Islet precursor cell (in vitro differentiated cells): Measurements from ENCODE around the gene ERG.

Experiments
- DNase-seq: peaks from one replicate; pipeline ENCODE4 v3.0.0-alpha.2; 2018

Gene ERG

DNA sequence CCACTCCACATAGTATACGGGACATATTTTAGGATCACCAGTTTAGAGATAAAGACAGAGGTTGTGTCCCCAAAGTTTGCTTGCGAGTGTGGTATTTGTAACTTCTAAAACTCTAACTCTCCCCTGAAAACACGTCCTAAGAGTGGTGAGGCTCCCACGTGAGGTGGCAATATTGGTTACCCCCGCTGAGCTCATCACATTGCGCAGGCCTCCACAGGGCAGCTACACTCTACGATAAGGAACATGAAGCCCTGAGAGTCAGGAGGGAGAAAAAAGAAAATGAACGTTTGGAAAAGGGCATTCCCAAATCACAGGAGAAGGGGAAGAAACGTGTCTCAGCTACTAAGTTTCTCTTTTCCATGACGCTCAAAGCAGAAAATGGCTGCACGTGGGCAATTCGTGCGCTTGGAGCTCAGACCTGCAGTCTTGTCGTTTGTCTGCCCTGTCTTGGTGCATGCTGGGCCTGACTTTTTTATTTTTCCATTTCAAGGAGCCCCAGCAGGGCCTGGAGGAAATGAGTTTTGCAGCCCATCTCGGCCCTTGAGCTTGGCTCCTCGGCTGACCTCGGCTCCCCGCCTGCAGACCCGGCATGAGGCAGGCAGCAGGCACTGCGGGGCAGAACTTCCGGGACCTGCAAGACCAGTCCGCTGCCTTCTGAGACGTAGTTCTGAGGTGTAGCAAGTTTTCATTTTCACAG, 25.7 kb downstream of the ERG start:
- no peak for DNase-seq

DNA sequence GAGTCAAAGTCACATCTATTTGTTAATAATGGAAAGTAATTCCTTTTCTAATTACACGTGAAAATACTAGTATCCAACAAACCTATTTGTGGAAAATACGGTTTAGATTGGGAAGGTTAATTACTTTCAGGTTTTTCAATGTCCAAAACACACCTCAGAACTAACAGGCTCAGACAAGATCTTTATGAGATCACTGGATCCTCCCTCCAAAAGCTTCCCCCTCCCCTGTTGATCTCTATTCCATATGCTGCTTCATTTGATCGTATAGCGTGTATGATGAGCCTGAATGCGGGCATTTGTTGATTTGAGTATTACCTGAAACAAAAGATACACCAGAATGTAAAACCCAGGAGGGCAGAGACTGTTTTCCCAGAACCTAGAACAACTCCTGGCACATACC, 26.5 kb downstream of the ERG start:
- no peak for DNase-seq

DNA sequence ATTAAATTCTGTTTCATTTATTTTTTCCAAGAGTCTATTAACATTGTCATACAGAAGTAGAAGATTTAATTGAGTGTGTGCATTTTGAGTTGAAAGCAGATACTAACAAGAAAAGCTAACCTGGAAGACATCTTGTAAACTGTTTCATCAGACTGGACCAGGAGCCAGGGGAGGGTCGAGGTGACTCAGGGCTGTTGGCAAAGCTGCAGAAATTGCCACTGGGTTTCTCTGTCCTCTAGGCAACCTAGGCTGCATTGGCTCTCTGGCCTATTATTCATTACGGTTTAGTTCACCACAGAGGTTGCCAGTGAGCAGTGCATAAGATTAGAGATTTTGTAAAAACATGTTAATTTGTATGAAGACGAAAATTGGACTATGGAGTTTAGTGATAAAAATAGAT, 27.5 kb downstream of the ERG start:
- no peak for DNase-seq

DNA sequence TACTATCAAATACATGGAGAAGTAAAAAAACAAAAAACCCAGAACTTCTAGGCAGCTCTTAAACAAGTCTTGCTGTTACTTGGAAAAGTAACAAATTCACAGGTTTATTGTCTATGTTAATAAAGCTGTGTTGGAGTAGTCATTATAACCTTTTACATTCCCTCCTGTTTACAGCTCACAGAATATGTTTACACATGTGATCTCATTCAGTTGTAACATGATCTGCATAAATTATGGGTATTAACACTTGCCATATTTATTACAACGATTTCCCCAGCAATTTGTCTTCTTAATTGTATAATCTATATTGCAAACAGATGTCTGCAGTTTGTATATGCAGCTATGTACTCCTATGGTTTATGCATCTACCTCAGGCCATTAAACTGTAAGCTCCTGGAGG, 28.6 kb downstream of the ERG start:
- no peak for DNase-seq

DNA sequence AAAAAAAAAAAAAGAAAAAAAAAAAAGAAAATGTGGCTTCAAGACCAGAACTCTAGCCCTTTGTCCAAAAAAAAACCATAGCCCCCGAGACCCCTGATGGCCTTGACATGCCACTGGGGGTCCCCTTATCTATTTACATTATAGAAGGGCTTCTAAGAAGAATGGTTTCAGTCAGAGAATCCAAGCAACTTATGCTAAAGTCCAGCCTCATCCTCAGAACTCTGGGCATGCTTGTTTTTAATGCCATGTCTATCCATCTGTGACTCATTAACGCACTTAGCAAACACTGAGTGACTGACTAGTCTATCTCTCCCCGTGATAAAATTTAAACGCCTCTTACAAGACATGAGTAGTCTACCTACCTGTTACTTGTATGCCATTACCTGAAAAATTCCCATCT, 29.3 kb downstream of the ERG start:
- no peak for DNase-seq

DNA sequence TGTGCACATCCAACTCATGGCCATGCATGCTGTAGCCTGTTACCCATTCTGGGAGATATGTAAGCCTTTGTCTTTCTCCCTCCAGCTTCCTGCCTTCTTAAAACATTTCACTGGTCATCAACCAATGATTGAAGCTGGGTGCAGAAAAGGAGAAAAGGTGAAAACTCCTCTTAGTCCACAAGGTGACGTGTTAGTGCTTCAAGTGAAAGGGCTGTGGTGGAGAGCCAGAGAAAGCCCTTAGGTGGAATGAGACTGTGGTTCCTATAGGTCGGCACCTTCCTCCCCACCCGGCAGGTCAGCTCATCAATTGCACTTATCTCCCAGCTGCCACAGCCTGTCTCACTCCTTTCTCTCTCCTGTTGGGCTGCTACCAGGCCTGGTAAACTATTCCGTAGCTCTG, 30.4 kb downstream of the ERG start:
- DNase-seq, result peak; percentile 74

DNA sequence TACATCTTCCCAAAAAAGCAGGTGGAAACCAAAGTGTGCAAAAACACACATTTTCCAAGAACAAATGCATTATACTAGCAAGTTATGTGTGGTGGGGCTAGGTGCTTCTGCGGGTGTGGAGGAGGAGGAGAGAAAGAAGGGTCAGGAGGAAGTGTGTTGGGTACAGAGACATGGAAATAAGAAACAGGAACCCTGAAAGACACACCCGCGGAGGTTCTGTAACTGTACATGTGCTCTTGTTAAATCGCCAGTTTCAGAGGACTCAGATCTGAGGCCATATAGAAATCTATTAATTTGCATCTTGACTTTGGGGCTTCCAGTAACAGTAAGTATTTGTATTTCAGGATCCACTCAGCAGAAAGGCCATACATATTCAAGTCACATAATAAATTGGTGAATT, 30.9 kb downstream of the ERG start:
- no peak for DNase-seq

DNA sequence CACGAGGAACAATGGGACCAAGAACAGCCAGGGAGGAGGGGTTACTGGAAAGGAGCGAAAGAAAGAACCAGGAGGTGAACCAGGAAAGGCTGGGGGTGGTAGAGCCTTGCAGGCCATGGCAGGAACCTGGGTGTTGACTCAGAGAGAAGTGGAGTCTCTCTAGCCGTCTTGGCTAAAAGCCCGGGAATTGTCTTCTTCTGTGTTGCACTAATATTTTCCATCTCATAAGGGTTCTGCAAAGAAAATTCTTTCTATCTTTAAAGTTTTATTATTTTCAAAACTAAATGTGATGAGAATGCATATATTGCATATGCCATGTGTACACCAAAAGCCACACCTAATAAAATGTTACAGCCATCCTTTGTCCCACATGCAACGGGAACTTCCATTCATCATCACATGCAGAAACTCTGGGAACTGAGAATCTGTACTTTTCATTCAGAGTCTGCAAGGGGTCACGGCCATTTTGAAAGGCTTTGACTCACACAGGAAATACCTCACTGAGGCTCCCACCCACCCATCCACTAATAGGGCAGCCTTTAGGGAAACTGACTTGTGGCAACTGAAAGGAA, 38.0 kb downstream of the ERG start:
- DNase-seq, result no peak

DNA sequence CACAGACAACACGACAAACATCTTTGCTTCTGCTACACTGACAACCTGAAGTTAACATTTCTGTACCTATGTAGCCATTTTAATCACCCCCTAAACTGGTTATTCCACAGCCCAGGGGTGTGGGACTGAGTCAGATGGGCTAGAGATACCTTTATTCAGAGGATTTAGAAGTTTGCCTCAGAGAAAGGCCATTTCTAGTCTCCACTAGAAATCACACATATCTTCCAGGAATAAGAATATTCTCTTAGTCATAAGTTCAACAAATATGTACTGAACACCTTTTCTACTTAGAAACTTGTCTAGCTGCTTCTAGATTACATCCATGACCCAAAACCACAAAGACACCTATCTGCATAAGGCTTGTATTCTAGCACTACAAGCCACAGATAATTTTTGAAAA, 38.8 kb downstream of the ERG start:
- no peak for DNase-seq

DNA sequence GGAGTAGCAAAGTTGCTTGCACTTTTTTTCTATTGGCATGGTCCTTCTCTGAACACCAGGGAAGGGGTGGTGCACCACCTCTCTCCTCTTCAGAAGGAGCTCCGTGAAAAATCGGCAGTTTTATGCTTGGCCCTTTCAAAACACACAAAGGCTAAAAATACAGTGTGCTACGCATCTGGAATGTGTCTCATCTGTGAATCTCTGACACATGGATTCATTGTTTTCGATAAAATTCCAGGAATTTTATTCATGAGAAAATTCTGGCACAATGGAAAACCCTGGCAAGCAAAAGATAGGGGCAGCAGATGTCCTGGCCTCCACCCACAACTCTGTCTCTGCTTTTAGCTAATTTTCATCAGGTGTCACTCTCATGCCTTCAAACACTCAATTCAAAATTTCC, 42.9 kb downstream of the ERG start:
- DNase-seq, result no peak

DNA sequence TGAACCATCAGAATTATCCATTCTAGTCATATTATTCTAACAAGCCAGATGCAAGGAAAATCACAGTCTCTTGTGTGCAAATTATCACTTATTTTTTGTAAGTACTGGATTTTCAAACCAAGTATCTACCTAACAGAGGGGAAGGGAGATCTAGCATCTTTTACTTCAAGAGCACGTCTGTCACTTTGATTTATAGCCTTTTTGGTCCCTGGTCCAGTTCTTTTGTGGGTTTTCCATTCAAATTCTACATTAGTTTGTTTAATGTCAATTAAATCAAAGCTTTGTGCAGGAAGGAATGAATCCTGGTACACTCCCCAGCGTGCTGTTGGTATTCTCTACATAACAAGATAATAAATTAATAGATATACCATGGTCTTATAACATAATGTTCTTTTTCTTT, 43.6 kb downstream of the ERG start:
- no peak for DNase-seq

DNA sequence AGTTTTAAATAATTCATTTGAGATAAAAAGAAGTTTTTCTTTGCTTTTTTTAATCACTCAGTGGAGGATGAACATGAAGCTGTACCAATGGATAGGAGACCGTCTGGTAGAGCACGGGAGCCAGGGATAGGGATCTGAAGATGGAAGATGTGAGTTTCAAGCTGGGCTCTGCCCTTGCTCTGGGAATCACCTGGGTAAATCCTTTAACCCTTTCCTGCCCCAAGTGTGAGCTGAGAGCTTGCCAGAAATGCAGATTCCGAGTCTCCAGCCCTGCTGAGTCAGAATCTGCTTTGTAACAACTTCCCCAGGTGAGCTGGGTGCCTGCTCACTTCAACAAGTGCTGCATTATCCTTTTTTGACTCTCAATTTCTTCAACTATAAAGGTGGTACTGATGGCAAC, 44.1 kb downstream of the ERG start:
- DNase-seq, result no peak

DNA sequence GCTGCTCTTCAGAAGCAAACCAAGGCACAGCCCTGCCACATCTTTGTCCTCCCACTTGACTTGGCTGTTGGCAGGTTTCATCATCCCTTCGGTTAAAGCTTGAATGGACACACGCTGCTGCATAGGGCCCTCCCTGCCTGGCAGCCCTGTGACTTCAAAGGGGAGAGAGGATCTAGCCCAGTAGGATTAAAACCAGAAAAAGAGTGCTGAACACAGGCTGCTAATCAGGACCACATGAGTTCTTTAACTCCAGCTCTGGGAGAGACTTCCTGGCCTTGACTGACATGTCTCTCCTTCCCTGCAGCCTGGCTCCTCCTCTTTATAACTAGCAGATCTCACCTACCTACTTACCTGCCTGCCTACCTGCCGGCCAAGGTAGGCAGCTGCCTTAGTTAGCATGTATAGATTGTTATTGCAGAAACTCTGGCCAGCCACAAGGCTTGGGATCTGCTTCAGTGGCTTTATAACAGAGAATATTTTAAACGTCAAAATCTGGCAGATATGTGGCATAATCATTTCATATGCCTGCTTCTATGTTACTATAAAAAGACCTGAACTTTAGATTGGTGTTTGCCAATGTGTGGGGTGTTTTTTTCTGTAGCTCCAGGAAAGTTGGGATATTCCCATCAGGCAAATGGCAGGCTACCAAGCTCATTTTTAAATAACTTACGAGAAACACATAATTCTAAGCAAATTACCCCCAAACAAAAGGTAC, 49.4 kb downstream of the ERG start:
- peak; percentile 60 for DNase-seq

DNA sequence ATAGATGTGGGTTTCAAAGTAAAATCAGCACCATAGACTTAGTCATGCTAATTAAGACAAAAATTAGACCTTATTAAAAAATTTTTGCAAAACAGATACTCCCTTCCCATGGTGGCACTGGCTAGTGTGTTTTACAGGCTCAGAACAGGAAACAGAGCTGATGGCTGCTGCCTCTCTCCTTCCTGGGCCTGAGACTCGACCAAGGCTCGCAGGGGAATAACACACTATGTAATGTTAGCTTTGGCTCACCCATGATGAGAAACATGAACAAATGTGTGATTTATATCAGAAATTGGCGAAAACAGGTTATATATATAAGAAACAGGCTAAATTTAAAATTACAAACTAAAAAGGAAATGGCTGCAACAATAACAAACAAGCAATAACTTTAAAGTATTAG, 50.7 kb downstream of the ERG start:
- no peak for DNase-seq

DNA sequence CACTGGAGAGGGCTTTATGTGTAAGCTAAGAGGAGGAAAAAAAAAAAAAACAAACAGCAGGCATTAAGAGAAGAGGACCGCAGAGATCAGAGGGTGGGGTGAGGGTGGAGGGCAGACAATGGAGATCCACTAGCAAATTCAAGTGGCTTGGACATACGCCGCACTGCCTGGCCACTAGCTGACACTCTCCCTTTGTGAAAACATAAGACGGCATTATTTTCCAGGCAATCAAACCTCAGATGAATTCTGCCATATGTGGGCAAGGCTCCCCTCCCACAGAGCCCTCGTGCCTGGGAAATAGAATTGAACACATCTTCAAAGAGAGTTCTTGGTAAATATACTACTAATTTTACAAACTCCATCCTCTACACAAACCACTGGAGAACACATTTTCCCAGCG, 53.6 kb downstream of the ERG start:
- DNase-seq, result no peak

DNA sequence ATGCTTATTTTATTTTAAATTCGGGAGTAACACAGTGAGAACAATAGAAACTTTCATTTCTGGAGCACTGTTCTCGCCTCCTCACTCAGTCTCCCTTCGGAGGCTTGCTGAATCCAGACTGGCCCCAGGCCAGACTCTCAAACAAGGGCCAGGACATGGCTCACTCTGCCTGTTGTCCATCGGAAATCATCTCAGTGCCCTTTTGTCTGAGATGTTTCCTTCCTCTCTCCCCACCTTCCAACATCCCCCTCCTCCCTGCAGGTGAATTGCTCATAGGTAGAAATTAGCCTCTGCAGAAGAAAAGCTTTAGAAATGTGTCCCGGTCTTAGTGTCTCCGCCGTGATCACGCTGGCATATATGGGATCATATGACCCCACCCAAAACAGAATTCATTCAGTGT, 55.2 kb downstream of the ERG start:
- peak; percentile 71 for DNase-seq

DNA sequence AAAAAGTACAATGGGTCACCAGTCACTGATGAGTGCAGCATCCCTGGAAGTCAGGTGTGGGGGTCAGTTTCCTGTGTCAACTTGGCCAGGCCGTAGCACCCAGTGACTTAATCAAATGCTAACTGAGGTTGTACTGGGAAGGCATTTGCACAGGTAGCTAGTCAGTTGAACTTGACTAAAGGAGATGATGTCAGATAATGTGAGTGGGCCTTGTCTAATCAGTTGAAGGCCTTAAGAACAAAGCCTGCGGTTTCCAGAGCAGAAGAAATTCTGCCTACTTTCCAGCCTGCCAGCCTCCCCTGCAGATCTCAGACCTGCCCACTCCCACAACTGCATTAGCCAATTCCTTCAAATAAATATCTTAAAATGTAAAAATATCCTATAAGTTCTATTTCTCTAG, 57.1 kb downstream of the ERG start:
- DNase-seq, result no peak

DNA sequence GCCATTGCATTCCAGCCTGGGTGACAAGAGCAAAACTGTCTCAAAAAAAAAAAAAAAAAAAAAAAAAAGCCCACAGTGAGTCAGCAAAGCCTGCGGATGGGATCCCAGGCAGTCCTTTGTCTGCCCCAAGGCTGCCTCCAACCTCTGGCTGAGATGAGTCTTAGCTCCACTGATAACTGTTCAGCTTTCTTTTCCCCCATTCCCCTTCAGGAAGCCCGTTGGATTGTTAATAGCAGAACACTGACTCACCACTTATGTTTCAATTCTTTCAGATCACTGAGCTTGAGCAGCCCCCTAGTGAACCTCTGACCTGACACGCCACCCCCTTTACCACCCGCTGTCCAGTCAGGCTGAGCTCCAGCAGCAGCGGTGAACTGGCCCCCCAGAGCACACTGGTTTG, 57.5 kb downstream of the ERG start:
- DNase-seq, result peak; percentile 93

DNA sequence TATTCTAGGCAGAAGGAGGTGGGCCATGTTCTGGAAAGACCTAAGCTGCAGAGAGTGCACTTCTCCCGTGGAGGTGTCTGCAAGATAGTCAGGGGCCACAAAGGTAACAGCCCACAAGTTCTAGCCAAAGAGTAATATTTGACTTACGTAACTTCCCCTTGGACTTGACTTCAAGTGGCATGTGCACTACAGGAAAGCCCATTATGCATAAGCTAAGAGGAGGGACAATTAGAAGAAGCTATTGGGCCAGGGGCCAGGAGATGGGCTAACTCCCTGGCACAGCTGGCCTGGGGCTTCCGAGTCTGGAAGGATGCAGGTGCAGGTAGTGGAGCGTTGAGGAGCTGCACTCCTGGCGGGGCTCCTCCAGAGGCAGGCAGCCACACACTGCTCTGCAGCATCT, 58.3 kb downstream of the ERG start:
- no peak for DNase-seq

DNA sequence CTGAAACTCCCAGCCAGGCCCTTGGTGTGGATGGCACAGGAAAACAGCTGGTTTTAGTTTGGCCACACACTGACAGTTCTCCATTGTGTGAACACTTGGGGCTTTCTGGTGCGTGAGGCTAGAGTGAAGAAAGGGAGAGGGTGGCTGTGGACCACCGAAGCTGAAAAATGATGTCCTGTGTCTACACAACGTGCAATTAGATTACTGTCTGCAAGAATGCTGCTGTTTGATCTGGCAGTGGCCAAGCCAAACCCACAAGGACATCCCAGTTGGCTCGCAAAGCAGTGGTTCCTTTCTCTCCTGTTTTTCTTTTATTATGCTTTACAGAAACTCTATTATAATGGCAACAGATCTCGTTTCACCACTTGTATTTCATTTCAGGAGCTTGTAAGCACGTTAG, 58.9 kb downstream of the ERG start:
- no peak for DNase-seq

DNA sequence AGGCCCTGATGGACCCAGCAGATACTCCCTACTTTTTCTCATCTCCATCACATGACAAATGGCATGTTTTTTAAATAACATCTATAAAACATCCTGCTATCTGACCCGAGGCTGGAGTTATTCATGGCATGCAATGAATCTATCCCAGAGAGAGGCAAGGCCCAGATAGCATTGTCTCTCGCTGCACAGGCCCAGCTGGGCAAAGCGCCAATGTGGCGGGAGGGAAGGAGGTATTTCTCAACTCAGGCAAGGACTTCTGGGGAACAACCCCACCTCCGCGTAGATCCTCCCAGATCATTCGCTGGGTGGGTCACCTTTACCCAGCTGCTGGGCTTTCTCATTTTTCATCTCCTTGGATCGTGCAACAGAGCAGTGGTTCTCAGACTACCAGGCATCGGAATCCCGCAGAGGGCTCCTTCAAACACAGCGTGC, 59.8 kb downstream of the ERG start:
- peak; percentile 64 for DNase-seq

DNA sequence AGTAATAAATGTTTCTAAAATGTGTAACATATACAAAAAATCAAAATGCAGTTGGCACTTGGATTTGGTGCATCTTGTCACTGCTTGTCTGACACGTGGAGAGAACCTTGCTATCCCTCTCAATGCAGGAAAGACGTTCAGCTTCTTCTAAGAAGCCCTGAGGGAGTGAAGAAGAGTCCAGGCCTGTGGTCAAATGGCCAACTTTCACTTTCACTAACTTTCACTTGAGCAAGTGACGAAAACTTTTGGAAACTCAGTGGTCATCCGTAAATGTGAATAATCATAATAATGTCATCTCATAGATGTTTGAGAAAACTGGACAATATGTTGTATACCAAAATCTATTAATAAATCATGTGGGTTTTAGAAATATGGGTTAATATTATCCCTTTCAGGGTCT, 61.9 kb downstream of the ERG start:
- DNase-seq, result no peak

DNA sequence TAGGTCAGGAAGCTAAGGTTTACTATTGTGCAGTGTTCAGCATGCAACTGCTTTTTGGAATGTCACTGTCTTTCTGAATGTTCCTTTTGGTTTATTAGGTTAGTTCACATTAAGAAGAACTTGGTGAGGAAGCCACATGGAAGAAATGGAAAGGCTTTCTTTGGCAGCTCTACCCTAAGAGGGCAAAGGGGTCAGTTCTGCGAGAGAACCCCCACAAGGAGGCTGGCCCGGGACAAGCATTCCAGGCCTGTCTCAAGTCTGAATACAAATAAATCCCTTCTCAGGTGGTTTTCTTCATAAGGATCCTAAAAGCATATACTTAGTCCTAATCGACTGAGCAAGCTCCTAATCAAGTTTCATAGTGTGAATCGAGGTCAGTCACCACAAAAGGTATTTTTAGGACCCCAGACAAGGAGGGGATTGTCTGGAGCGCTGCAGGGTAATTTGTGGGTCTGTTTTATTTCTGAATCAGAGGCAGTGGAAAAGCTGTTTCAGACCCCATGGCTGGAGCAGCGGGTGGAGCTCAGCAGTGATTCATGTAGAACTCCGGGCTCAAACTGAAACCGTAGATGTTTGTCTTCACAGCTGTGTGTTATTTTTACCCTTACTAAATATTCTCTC, 63.3 kb downstream of the ERG start:
- peak; percentile 67 for DNase-seq

DNA sequence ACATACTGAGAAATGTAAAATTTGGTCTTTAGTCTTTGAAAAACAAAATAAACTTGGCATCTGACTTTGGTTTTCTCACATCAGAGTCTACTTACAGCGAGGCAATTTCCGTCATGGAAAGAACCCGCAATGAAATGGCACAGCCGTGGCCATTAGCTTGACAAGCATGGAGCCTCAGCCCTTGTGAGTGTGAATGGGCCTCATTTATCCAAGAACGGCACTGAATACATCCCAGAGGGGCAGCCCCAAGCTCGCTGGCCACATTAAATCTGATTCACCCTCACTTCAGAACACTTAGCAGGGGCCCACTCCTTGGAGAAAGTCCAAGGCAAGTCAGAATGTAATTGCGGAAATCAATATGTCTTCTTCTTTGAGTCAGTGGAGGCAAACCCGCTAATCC, 64.8 kb downstream of the ERG start:
- DNase-seq, result no peak
